Common myeloid progenitor, CD34-positive (primary cell): ENCODE measurements around the gene FCRL6.

Experiments used
- CTCF ChIA-PET: fragments of 350-600 bp; sonication (Branson Sonifier 250); formaldehyde crosslinking; loops from one replicate; lab custom pipeline; 2021; ENCODE audit warnings: antibody characterized with exemption; lab: Charles Lee
- POLR2A ChIA-PET: fragments of 350-600 bp; sonication (Branson Sonifier 250); formaldehyde crosslinking; loops from one replicate; lab custom pipeline; 2021; ENCODE audit warnings: antibody characterized with exemption; lab: Charles Lee
- DNase-seq, 3 donors: peaks; one replicate each; pipeline versions ENCODE4 v3.0.0 to v3.0.0-alpha.2; 2013
- H3K27ac ChIP-seq, 2 experiments: 1 replicate in 1 of 2; 2 replicates in 1 of 2; pipeline ENCODE4 v1.7.0; 2013; ENCODE audit warnings: inconsistent platforms in 2 of 2, low read length in 2 of 2, mild to moderate bottlenecking in 2 of 2, low read depth in 1 of 2, moderate library complexity in 1 of 2; ENCODE audit not compliant: severe bottlenecking in 2 of 2, insufficient read depth in 1 of 2, poor library complexity in 1 of 2
- H3K27me3 ChIP-seq, 5 experiments: replicated peaks in 2 of 5; 1 replicate in 3 of 5; 2 replicates in 2 of 5; pipeline versions ENCODE4 v1.6.1 to v1.7.0; 2013; ENCODE audit warnings: low read length in 4 of 5, mild to moderate bottlenecking in 2 of 5, moderate library complexity in 2 of 5, inconsistent platforms in 1 of 5; ENCODE audit not compliant: insufficient read depth in 5 of 5, control insufficient read depth in 4 of 5
- H3K36me3 ChIP-seq, 4 experiments: 1 replicate in 2 of 4; 2 replicates in 2 of 4; pipeline versions ENCODE4 v1.6.1 to v1.7.0; 2013; ENCODE audit warnings: low read length in 3 of 4, control low read depth in 1 of 4, mild to moderate bottlenecking in 1 of 4; ENCODE audit not compliant: control insufficient read depth in 4 of 4, insufficient read depth in 4 of 4
- H3K4me1 ChIP-seq, 4 experiments: 1 replicate in 3 of 4; 2 replicates in 1 of 4; pipeline versions ENCODE4 v1.6.1 to v1.7.1; 2013; ENCODE audit warnings: low read length in 3 of 4, mild to moderate bottlenecking in 3 of 4, control low read depth in 1 of 4, inconsistent platforms in 1 of 4, moderate library complexity in 1 of 4; ENCODE audit not compliant: control insufficient read depth in 4 of 4, insufficient read depth in 4 of 4; ENCODE audit errors: control extremely low read depth in 1 of 4
- H3K4me3 ChIP-seq, 7 experiments: 1 replicate in 4 of 7; 2 replicates in 3 of 7; pipeline versions ENCODE4 v1.5.1 to v1.7.0; 2013; ENCODE audit warnings: mild to moderate bottlenecking in 7 of 7, low read length in 6 of 7, moderate library complexity in 6 of 7, inconsistent platforms in 2 of 7, low read depth in 2 of 7, control low read depth in 1 of 7; ENCODE audit not compliant: insufficient read depth in 4 of 7, control insufficient read depth in 1 of 7; ENCODE audit errors: extremely low read depth in 1 of 7
- H3K9me3 ChIP-seq, 5 experiments: 1 replicate in 4 of 5; 2 replicates in 1 of 5; pipeline versions ENCODE4 v1.6.1 to v1.7.1; 2013; ENCODE audit warnings: low read length in 4 of 5, mild to moderate bottlenecking in 2 of 5, inconsistent platforms in 1 of 5, low read depth in 1 of 5, moderate library complexity in 1 of 5; ENCODE audit not compliant: control insufficient read depth in 4 of 5, insufficient read depth in 2 of 5; ENCODE audit errors: control extremely low read depth in 1 of 5
- WGBS: methylation state at CpG from one replicate; pipeline ENCODE4 v1.1.5; 2013; ENCODE audit not compliant: insufficient coverage; 5-methylcytosine and 5-hydroxymethylcytosine counted together

Gene FCRL6

DNA sequence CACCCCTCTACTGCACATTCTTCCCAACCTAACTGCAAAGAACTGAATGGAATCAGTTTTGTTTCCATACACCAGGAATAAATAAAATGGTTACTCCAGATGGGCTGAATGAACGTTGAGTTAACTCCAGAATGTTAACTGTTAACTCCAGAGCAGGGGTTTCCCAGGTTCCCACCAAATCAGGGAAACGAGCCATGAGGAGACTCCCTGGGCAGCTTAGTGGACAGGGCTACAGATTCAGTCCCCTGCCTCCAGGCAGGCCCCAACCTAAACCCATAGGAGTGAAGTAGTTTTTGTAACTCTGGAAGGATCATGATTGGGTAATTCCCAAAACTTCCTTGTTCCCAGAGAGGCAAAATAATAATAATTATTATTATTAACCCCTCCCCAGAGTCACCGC is 46.2 kb downstream of the FCRL6 start:
- ChIA-PET POLR2A (no interaction called here), CTCF (interaction anchor here (0.9 to 1.4 kb wide), 5 partner anchors 17 to 44 kb away, joined by 3 to 7 read pairs (median 3); no protein-coding TSS in a partner anchor)
- Histone ChIP-seq H3K4me1 (peaks cover 0 to 2% (median under 1%) of the 10 kb centered on the region in 4 experiments), H3K27me3 (no peaks in the 10 kb centered on the region), H3K36me3 (no peaks in the 10 kb centered on the region), H3K27ac (no peak overlapping the region), H3K4me3 (no peak overlapping the region), H3K9me3 (no peaks in the 10 kb centered on the region)
- WGBS, result 100% methylated on average over 2 of the region's 3 CpGs
- DNase-seq, result no peak

DNA sequence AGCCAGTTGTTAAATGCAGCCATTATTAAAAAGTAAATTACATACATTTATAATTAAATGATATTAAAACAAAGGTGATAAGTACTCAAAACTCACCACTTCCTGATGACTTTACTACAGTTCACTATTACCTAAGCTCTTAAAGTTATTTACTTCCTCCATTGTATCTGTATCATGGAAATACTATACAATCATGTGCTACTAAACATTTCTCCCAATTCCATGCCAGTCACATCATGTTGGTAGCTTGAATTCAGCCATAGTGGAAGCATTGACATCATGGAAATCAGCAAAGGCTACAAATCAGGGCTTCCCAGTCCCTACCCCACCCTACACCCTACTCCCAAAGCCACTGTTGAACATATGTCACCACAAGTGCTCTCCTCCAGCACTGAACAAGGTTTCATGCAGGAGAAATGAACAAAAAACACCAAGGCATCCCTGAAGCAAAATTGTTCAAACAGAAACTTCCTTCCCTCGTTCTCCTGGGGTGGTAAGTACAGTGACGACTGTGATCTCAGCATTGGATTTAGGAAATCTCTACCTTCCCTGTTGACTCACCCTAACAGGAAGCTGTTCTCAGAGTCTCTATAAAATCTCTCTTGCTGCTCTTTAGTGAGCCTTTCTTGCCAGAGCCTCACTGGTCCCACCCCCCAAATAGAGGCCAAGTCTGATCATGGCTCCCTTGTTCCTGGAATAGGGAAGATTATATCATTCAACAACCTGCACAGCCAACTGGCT is 47.6 kb downstream of the FCRL6 start:
- peaks cover 0 to 14% (median 9%) of the 10 kb centered on the region in 4 experiments for H3K4me1 ChIP-seq
- H3K27ac ChIP-seq, result no peak overlapping the region
- H3K27me3 ChIP-seq, result no peaks in the 10 kb centered on the region
- WGBS, result 40% methylated on average over 2 of the region's 2 CpGs
- POLR2A ChIA-PET, result no interaction called here
- H3K9me3 ChIP-seq, result no peaks in the 10 kb centered on the region
- no peak for DNase-seq
- no peaks in the 10 kb centered on the region for H3K36me3 ChIP-seq
- CTCF ChIA-PET, result interaction anchor here (1.1 to 2.2 kb wide), 9 partner anchors 16 to 48 kb away, joined by 3 to 10 read pairs (median 3); partner anchors contain the start of gene FCRL6
- no peak overlapping the region for H3K4me3 ChIP-seq

DNA sequence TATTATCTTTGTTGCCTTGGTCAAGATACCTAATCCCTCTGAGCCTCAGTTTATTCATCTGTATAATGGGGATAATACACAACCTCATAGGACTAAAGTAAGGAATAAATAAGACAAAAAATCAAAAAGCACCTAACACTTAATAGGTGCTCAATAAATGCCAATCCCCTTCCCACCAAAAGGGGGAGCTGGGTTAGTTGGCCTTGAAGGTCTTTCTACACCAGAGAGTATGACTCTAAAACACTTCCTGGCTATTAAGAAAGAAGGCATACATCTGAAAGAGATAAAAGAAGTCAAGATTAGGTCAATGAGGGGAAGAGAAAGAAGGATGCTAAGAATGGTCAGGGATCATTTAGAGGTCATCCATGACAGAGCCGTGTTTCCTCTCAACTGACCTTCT is 49.2 kb downstream of the FCRL6 start:
- no peaks in the 10 kb centered on the region for H3K27me3 ChIP-seq
- POLR2A ChIA-PET, result no interaction called here
- 100% methylated on average over 1 of the region's 1 CpG for WGBS
- H3K36me3 ChIP-seq, result no peaks in the 10 kb centered on the region
- CTCF ChIA-PET, result interaction anchor here (0.6 to 3.4 kb wide), 12 partner anchors 11 to 73 kb away, joined by 3 to 16 read pairs (median 4); no protein-coding TSS in a partner anchor
- peaks cover 2 to 20% (median 14%) of the 10 kb centered on the region in 4 experiments for H3K4me1 ChIP-seq
- H3K9me3 ChIP-seq, result no peaks in the 10 kb centered on the region
- H3K4me3 ChIP-seq, result no peak overlapping the region
- peak in 1 of 3 donors; percentile 21 for DNase-seq
- no peak overlapping the region for H3K27ac ChIP-seq

DNA sequence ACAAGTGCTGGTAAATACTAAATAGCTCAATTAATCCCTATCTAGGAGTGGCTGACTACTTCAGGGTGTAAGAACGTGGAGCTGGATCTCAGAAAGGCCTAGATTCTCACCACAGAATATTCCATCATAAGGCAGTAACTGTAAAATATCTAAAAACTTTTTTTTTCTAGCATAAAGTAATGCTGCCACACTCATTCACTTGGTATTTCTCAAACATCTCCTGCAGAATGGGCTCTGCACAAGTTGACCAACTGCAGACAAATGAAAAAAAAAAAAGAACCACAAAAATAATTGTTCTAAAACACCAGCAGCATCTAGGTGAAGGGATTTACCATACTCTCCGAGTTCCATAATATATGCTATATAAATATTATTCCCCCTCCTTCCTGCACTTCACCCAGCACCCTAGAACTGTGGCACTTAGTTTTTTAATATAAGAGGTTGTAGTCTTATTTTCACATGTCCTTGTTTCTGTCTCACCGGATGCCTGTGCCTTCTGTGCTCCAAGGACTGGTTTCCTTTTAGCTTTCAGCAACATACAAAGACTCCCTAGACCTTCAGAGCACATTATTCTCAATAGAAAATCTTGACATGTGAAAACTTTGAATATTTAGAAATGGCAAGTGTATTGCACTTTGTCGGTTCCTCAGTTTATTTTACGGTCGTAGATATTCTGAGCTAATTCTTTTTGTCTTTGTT is 51.4 kb downstream of the FCRL6 start:
- WGBS, result 7% methylated on average over 2 of the region's 6 CpGs
- Histone ChIP-seq H3K4me3 (peak overlapping the region in 5 of 7 experiments; percentile 60 to 84 (median 74)), H3K36me3 (peaks cover 0 to 3% (median 0%) of the 10 kb centered on the region in 4 experiments), H3K27me3 (no peaks in the 10 kb centered on the region), H3K9me3 (no peaks in the 10 kb centered on the region), H3K27ac (peak overlapping the region in 1 of 2 experiments; percentile 47), H3K4me1 (peaks cover 2 to 20% (median 14%) of the 10 kb centered on the region in 4 experiments)
- DNase-seq, result peak in 2 of 3 donors; percentile 62 to 65
- ChIA-PET POLR2A (interaction anchor here (0.6 to 1.2 kb wide), 4 partner anchors 32 to 544 kb away, joined by 3 read pairs; no protein-coding TSS in a partner anchor), CTCF (interaction anchor here (0.7 to 3.4 kb wide), 12 partner anchors 10 to 72 kb away, joined by 3 to 16 read pairs (median 3); partner anchors contain the start of genes DUSP23 and FCRL6)

DNA sequence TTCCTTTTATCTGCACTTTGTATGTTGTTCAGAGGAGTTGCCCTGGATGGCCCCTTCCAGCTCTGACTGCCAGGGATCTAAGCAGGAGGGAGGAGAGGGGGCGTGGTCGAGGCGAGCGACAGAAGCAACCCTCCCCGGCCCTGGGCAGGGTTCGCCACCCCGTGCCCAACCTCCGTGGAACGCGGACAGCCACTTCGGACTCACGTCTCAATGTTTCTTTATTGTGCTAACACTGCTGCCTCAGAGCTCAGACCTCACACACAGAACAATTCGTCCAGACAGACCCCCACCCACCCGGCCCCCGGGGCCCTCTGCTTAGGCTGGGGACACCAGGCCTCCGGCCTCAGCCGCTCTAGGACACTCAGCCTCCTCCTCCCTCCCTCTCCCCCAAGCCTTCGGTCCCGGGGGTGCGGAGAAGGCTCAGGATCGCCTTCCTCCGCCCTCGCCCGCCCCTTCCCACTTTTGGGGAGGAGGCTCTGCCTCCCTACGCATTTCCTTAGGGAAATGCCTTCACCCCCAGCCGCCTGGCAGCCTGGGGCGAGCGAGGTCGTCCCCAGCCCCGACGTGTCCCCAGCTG is 52.0 kb downstream of the FCRL6 start:
- peak in 1 of 3 donors; percentile 40 for DNase-seq
- 1% methylated on average over 21 of the region's 31 CpGs for WGBS
- POLR2A ChIA-PET, result interaction anchor here (0.6 to 1.2 kb wide), 4 partner anchors 33 to 545 kb away, joined by 3 read pairs; no protein-coding TSS in a partner anchor

DNA sequence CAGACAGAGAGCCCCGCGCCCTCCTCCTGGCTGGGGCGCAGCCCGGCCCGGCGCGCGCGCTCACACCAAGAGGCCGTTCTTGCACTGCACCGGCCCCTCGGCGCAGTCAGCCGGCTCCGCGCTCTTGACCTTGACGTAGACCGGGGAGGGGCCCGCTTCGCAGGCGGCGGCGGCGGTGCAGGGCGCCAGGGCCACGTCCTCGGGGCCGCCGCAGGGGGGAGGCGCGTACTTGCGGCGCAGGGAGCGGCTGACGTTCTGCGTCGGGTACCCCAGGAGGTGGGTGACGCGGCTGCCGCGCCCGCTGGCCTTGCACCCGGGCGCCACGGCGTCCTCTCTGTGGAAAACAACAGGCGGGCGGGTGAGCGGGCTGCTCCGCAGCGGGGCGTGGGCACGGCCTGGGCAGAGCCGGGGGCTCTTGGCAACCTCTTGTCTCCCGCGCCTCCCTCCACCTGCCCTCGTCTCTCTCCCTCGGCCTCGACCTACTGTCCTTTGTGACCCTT is 52.6 kb downstream of the FCRL6 start:
- POLR2A ChIA-PET, result interaction anchor here (0.6 to 1.2 kb wide), 3 partner anchors 18 to 69 kb away, joined by 3 read pairs; no protein-coding TSS in a partner anchor
- peaks cover 0 to 3% (median 0%) of the 10 kb centered on the region in 4 experiments for H3K36me3 ChIP-seq
- DNase-seq, result peak; percentile 68 to 88 (median 76)
- H3K4me1 ChIP-seq, result peaks cover 2 to 20% (median 14%) of the 10 kb centered on the region in 4 experiments
- no peaks in the 10 kb centered on the region for H3K27me3 ChIP-seq
- CTCF ChIA-PET, result interaction anchor here (0.7 to 3.4 kb wide), 8 partner anchors 13 to 56 kb away, joined by 3 to 16 read pairs (median 4); no protein-coding TSS in a partner anchor
- peak overlapping the region in 1 of 2 experiments; percentile 47 for H3K27ac ChIP-seq
- H3K4me3 ChIP-seq, result peak overlapping the region; percentile 60 to 84 (median 68)
- WGBS, result 0% methylated on average over 57 of the region's 59 CpGs
- H3K9me3 ChIP-seq, result no peaks in the 10 kb centered on the region

More for the DNA sequence above, 52.0 kb downstream of the FCRL6 start:
- peaks cover 0 to 3% (median 0%) of the 10 kb centered on the region in 4 experiments for H3K36me3 ChIP-seq
- peak overlapping the region in 1 of 2 experiments; percentile 47 for H3K27ac ChIP-seq
- CTCF ChIA-PET, result interaction anchor here (0.8 to 3.4 kb wide), 11 partner anchors 12 to 73 kb away, joined by 3 to 16 read pairs (median 4); partner anchors contain the start of genes DUSP23 and FCRL6
- no peaks in the 10 kb centered on the region for H3K27me3 ChIP-seq
- H3K4me1 ChIP-seq, result peaks cover 2 to 20% (median 14%) of the 10 kb centered on the region in 4 experiments
- H3K9me3 ChIP-seq, result no peaks in the 10 kb centered on the region
- H3K4me3 ChIP-seq, result peak overlapping the region; percentile 60 to 84 (median 68)
